ENCODE results near the gene TTC7B.

The TTC7B gene

GRCh38 chr14:90781876-90782275, 34.4 kb downstream of the TTC7B start:
- no peak for DNase-seq
- H4K8ac ChIP-seq (ENCODE audit: low read depth, low read length), result no peak overlapping the region
- no peaks in the 10 kb centered on the region for H3K36me3 ChIP-seq (ENCODE audit: control insufficient read depth, insufficient read depth, low read length)
- H3K56ac ChIP-seq (ENCODE audit: low read length), result no peak overlapping the region
- H3K23ac ChIP-seq (ENCODE audit: low read length), result no peak overlapping the region
- H3K79me2 ChIP-seq (ENCODE audit: control insufficient read depth, insufficient read depth, low read length), result no peaks in the 10 kb centered on the region
- no peak overlapping the region for H3K18ac ChIP-seq (ENCODE audit: low read length)
- no peaks in the 10 kb centered on the region for H3K4me1 ChIP-seq (ENCODE audit: control insufficient read depth, low read depth, low read length)
- whole genome bisulfite sequencing (ENCODE audit: extremely low coverage, insufficient coverage, low lambda C conversion rate), result no CpG with 5 or more reads among the region's 8 CpGs
- no peaks in the 10 kb centered on the region for H3K27me3 ChIP-seq (ENCODE audit: insufficient read depth, low read length, poor library complexity)
- no peak overlapping the region for H4K5ac ChIP-seq (ENCODE audit: low read length)
- H2BK120ac ChIP-seq (ENCODE audit: low read depth, low read length), result no peak overlapping the region
- no peak overlapping the region for H3K4me3 ChIP-seq (ENCODE audit: low read length)
- no peak overlapping the region for H2BK15ac ChIP-seq (replicated peaks; ENCODE audit: low read depth)
- no peak overlapping the region for H3K9ac ChIP-seq (ENCODE audit: low read length)
- H2AK5ac ChIP-seq (ENCODE audit: low read length), result no peak overlapping the region
- H3K4ac ChIP-seq (ENCODE audit: low read depth, low read length), result no peak overlapping the region
- H3K79me1 ChIP-seq (ENCODE audit: low read length), result no peaks in the 10 kb centered on the region
- H2BK5ac ChIP-seq (ENCODE audit: low read length), result no peak overlapping the region
- no peak overlapping the region for H3K27ac ChIP-seq (ENCODE audit: low read depth, low read length)
- H3K4me2 ChIP-seq (ENCODE audit: low read length), result no peak overlapping the region

- DNase-seq, result no peak
- Histone ChIP-seq H2AK5ac (ENCODE audit: low read length) (no peak overlapping the region), H3K27ac (ENCODE audit: low read depth, low read length) (no peak overlapping the region), H3K9ac (ENCODE audit: low read length) (no peak overlapping the region), H2BK5ac (ENCODE audit: low read length) (no peak overlapping the region), H3K4me2 (ENCODE audit: low read length) (no peak overlapping the region), H3K4ac (ENCODE audit: low read depth, low read length) (no peak overlapping the region), H3K27me3 (ENCODE audit: insufficient read depth, low read length, poor library complexity) (no peaks in the 10 kb centered on the region), H4K5ac (ENCODE audit: low read length) (no peak overlapping the region), H2BK120ac (ENCODE audit: low read depth, low read length) (no peak overlapping the region), H3K56ac (ENCODE audit: low read length) (no peak overlapping the region), H3K4me1 (ENCODE audit: control insufficient read depth, low read depth, low read length) (no peaks in the 10 kb centered on the region), H3K79me2 (ENCODE audit: control insufficient read depth, insufficient read depth, low read length) (no peaks in the 10 kb centered on the region), H3K79me1 (ENCODE audit: low read length) (no peaks in the 10 kb centered on the region), H3K36me3 (ENCODE audit: control insufficient read depth, insufficient read depth, low read length) (no peaks in the 10 kb centered on the region), H3K23ac (ENCODE audit: low read length) (no peak overlapping the region), H4K8ac (ENCODE audit: low read depth, low read length) (no peak overlapping the region), H3K4me3 (ENCODE audit: low read length) (no peak overlapping the region), H3K18ac (ENCODE audit: low read length) (no peak overlapping the region), H2BK15ac (replicated peaks; ENCODE audit: low read depth) (no peak overlapping the region)
- WGBS (ENCODE audit: extremely low coverage, insufficient coverage, low lambda C conversion rate), result no CpG with 5 or more reads among the region's 4 CpGs
Observed at GRCh38 chr14:90781344-90781761, 34.9 kb downstream of the TTC7B start.

GRCh38 chr14:90780519-90780918, 35.7 kb downstream of the TTC7B start:
- WGBS (ENCODE audit: extremely low coverage, insufficient coverage, low lambda C conversion rate), result no CpG with 5 or more reads among the region's 12 CpGs

GRCh38 chr14:90778571-90779255, 37.5 kb downstream of the TTC7B start:
- Histone ChIP-seq H4K8ac (ENCODE audit: low read depth, low read length) (no peak overlapping the region), H3K18ac (ENCODE audit: low read length) (no peak overlapping the region), H3K27me3 (ENCODE audit: insufficient read depth, low read length, poor library complexity) (no peaks in the 10 kb centered on the region), H3K4me1 (ENCODE audit: control insufficient read depth, low read depth, low read length) (no peaks in the 10 kb centered on the region), H2BK15ac (replicated peaks; ENCODE audit: low read depth) (no peak overlapping the region), H3K9ac (ENCODE audit: low read length) (no peak overlapping the region), H3K4me3 (ENCODE audit: low read length) (no peak overlapping the region), H3K79me1 (ENCODE audit: low read length) (no peaks in the 10 kb centered on the region), H3K36me3 (ENCODE audit: control insufficient read depth, insufficient read depth, low read length) (no peaks in the 10 kb centered on the region), H3K23ac (ENCODE audit: low read length) (no peak overlapping the region), H2BK120ac (ENCODE audit: low read depth, low read length) (no peak overlapping the region), H2BK5ac (ENCODE audit: low read length) (no peak overlapping the region), H2AK5ac (ENCODE audit: low read length) (no peak overlapping the region), H3K56ac (ENCODE audit: low read length) (no peak overlapping the region), H4K5ac (ENCODE audit: low read length) (no peak overlapping the region), H3K4me2 (ENCODE audit: low read length) (no peak overlapping the region), H3K27ac (ENCODE audit: low read depth, low read length) (no peak overlapping the region), H3K79me2 (ENCODE audit: control insufficient read depth, insufficient read depth, low read length) (no peaks in the 10 kb centered on the region), H3K4ac (ENCODE audit: low read depth, low read length) (no peak overlapping the region)
- DNase-seq, result no peak
- WGBS (ENCODE audit: extremely low coverage, insufficient coverage, low lambda C conversion rate), result no CpG with 5 or more reads among the region's 13 CpGs

More at GRCh38 chr14:90780519-90780918, 35.7 kb downstream of the TTC7B start:
- Histone ChIP-seq H3K18ac (ENCODE audit: low read length) (no peak overlapping the region), H3K56ac (ENCODE audit: low read length) (no peak overlapping the region), H3K23ac (ENCODE audit: low read length) (no peak overlapping the region), H3K36me3 (ENCODE audit: control insufficient read depth, insufficient read depth, low read length) (no peaks in the 10 kb centered on the region), H4K5ac (ENCODE audit: low read length) (no peak overlapping the region), H3K79me1 (ENCODE audit: low read length) (no peaks in the 10 kb centered on the region), H3K79me2 (ENCODE audit: control insufficient read depth, insufficient read depth, low read length) (no peaks in the 10 kb centered on the region), H2BK5ac (ENCODE audit: low read length) (no peak overlapping the region), H3K4me1 (ENCODE audit: control insufficient read depth, low read depth, low read length) (no peaks in the 10 kb centered on the region), H3K4me2 (ENCODE audit: low read length) (no peak overlapping the region), H3K27ac (ENCODE audit: low read depth, low read length) (no peak overlapping the region), H3K27me3 (ENCODE audit: insufficient read depth, low read length, poor library complexity) (no peaks in the 10 kb centered on the region), H3K4me3 (ENCODE audit: low read length) (no peak overlapping the region), H2BK120ac (ENCODE audit: low read depth, low read length) (no peak overlapping the region), H3K9ac (ENCODE audit: low read length) (no peak overlapping the region), H2AK5ac (ENCODE audit: low read length) (no peak overlapping the region), H2BK15ac (replicated peaks; ENCODE audit: low read depth) (no peak overlapping the region), H3K4ac (ENCODE audit: low read depth, low read length) (no peak overlapping the region), H4K8ac (ENCODE audit: low read depth, low read length) (no peak overlapping the region)
- DNase-seq, result no peak

- H3K36me3 ChIP-seq (ENCODE audit: control insufficient read depth, insufficient read depth, low read length), result no peaks in the 10 kb centered on the region
- no peaks in the 10 kb centered on the region for H3K79me2 ChIP-seq (ENCODE audit: control insufficient read depth, insufficient read depth, low read length)
- H3K56ac ChIP-seq (ENCODE audit: low read length), result no peak overlapping the region
- H3K4me2 ChIP-seq (ENCODE audit: low read length), result no peak overlapping the region
- no peak overlapping the region for H3K9ac ChIP-seq (ENCODE audit: low read length)
- H3K27ac ChIP-seq (ENCODE audit: low read depth, low read length), result no peak overlapping the region
- H3K23ac ChIP-seq (ENCODE audit: low read length), result no peak overlapping the region
- no peak overlapping the region for H4K5ac ChIP-seq (ENCODE audit: low read length)
- H3K18ac ChIP-seq (ENCODE audit: low read length), result no peak overlapping the region
- H2BK15ac ChIP-seq (replicated peaks; ENCODE audit: low read depth), result no peak overlapping the region
- H2BK120ac ChIP-seq (ENCODE audit: low read depth, low read length), result no peak overlapping the region
- H3K4ac ChIP-seq (ENCODE audit: low read depth, low read length), result no peak overlapping the region
- no peaks in the 10 kb centered on the region for H3K79me1 ChIP-seq (ENCODE audit: low read length)
- no peaks in the 10 kb centered on the region for H3K4me1 ChIP-seq (ENCODE audit: control insufficient read depth, low read depth, low read length)
- DNase-seq, result no peak
- no peak overlapping the region for H3K4me3 ChIP-seq (ENCODE audit: low read length)
- no peak overlapping the region for H2AK5ac ChIP-seq (ENCODE audit: low read length)
- H4K8ac ChIP-seq (ENCODE audit: low read depth, low read length), result no peak overlapping the region
- WGBS (ENCODE audit: extremely low coverage, insufficient coverage, low lambda C conversion rate), result no CpG with 5 or more reads among the region's 11 CpGs
- no peaks in the 10 kb centered on the region for H3K27me3 ChIP-seq (ENCODE audit: insufficient read depth, low read length, poor library complexity)
- H2BK5ac ChIP-seq (ENCODE audit: low read length), result no peak overlapping the region
Observed at GRCh38 chr14:90777830-90778485, 38.3 kb downstream of the TTC7B start.
